Uterus (tissue), 4 donors: ENCODE data around the gene ZNF839. TPM values are rescaled to one million over a fixed set of nuclear protein-coding genes. Genes with fewer than 3 reads are reported as not detected.

ENCODE experiments used
- DNase-seq, 2 donors: peaks; one replicate each; pipeline ENCODE4 v3.0.0-alpha.2; 2019 to 2020
- H3K27ac ChIP-seq, 2 donors: fragments of 200-600 bp; sonication (generic); 1 replicate in 1 of 2; 2 replicates in 1 of 2; pipeline ENCODE4 v1.5.1; 2016 to 2018
- H3K27me3 ChIP-seq, 2 donors: fragments of 200-600 bp; sonication (generic); one replicate each; pipeline ENCODE4 v1.5.1; 2018 to 2019; ENCODE audit warnings: control low read depth in 1 of 2
- H3K36me3 ChIP-seq, 2 donors: fragments of 200-600 bp; sonication (generic); one replicate each; pipeline ENCODE4 v1.5.1; 2019; ENCODE audit warnings: control low read depth in 1 of 2
- H3K4me1 ChIP-seq, 2 donors: fragments of 200-600 bp; sonication (generic); one replicate each; pipeline ENCODE4 v1.5.1; 2018 to 2019; ENCODE audit warnings: control low read depth in 1 of 2
- H3K4me3 ChIP-seq, 2 donors: fragments of 200-600 bp; sonication (generic); 1 replicate in 1 of 2; 2 replicates in 1 of 2; pipeline ENCODE4 v1.5.1; 2018 to 2019; ENCODE audit warnings: mild to moderate bottlenecking in 1 of 2
- H3K9me3 ChIP-seq, 2 donors: fragments of 200-600 bp; sonication (generic); one replicate each; pipeline ENCODE4 v1.5.1; 2019; ENCODE audit warnings: control low read depth in 1 of 2
- CTCF ChIP-seq, 4 experiments: fragments of 200-600 bp in 2 of 4; fragments of 450-650 bp in 2 of 4; sonication (generic) in 2 of 4; IDR thresholded peaks; one replicate each; pipeline ENCODE4 v1.5.1; 2016 to 2019; ENCODE audit warnings: antibody characterized with exemption in 4 of 4, mild to moderate bottlenecking in 2 of 4, moderate library complexity in 1 of 4
- POLR2A ChIP-seq, 2 donors: fragments of 450-650 bp; IDR thresholded peaks; one replicate each; pipeline ENCODE4 v1.6.1; 2016; ENCODE audit warnings: antibody characterized with exemption in 2 of 2, mild to moderate bottlenecking in 1 of 2, moderate library complexity in 1 of 2
- intact Hi-C: fragments of 100-400 bp; cut with DNase I; formaldehyde crosslinking; loops from one replicate; pipeline ENCODE4 v1.15.1; 2023; ENCODE audit warnings: low total_unique reads
- total RNA-seq, 4 donors: library from RNA; depleted of rRNA in 3 of 4; stranded (reverse); fragments of >200 nt in 3 of 4; gene quantifications; one replicate each; pipeline versions ENCODE4 v1.1.0 to v1.2.4, GENCODE V29; 2014 to 2023
- donor health status: DM: yes; HTN: yes; CAD: no.

Gene ZNF839
- total RNA-seq, 4 donors from 2014 or later, result 0.29 to 12.8 (median 6.4) TPM

GRCh38 chr14:102315121-102315520 is 4.4 kb upstream of the ZNF839 start:
- Histone ChIP-seq H3K4me3 (no peak overlapping the region), H3K36me3 (no peaks in the 10 kb centered on the region), H3K4me1 (peaks cover 0 to 4% of the 10 kb centered on the region in 2 donors), H3K9me3 (no peaks in the 10 kb centered on the region), H3K27me3 (no peaks in the 10 kb centered on the region), H3K27ac (no peak overlapping the region)
- TF ChIP-seq CTCF (IDR thresholded peaks at IDR 0.05) (no peak), POLR2A (IDR thresholded peaks at IDR 0.05) (no peak)
- intact Hi-C loops, result loop anchor here (10.0 kb wide), 1 partner anchor 80 kb away; no protein-coding TSS in a partner anchor
- DNase-seq, result no peak

- peaks cover 0 to 4% of the 10 kb centered on the region in 2 donors for H3K4me1 ChIP-seq
- H3K27ac ChIP-seq, result peak overlapping the region; percentile 96 to 98
- peak; percentile 39 to 71 for DNase-seq
These were observed 3.2 kb upstream of the ZNF839 start for GRCh38 chr14:102316338-102316742.

GRCh38 chr14:102316743-102317563 is 2.6 kb upstream of the ZNF839 start:
- Histone ChIP-seq H3K4me3 (peak overlapping the region; percentile 28 to 35), H3K36me3 (no peaks in the 10 kb centered on the region), H3K4me1 (peaks cover 0 to 4% of the 10 kb centered on the region in 2 donors), H3K27ac (peak overlapping the region; percentile 96 to 98), H3K9me3 (no peaks in the 10 kb centered on the region), H3K27me3 (no peaks in the 10 kb centered on the region)
- DNase-seq, result peak; percentile 88 to 92
- intact Hi-C loops, result loop anchor here (10.0 kb wide), 1 partner anchor 82 kb away; no protein-coding TSS in a partner anchor
- TF ChIP-seq POLR2A (IDR thresholded peaks at IDR 0.05) (peak in 1 of 2 donors; percentile 5), CTCF (IDR thresholded peaks at IDR 0.05) (peak; percentile 83 to 95 (median 92))

More at GRCh38 chr14:102316338-102316742, 3.2 kb upstream of the ZNF839 start:
- intact Hi-C loops, result loop anchor here (10.0 kb wide), 1 partner anchor 82 kb away; no protein-coding TSS in a partner anchor
- H3K36me3 ChIP-seq, result no peaks in the 10 kb centered on the region
- no peaks in the 10 kb centered on the region for H3K9me3 ChIP-seq
- peak overlapping the region; percentile 28 to 35 for H3K4me3 ChIP-seq
- H3K27me3 ChIP-seq, result no peaks in the 10 kb centered on the region
- TF ChIP-seq CTCF (IDR thresholded peaks at IDR 0.05), result no peak
- TF ChIP-seq POLR2A (IDR thresholded peaks at IDR 0.05), result no peak

- peak overlapping the region; percentile 28 to 35 for H3K4me3 ChIP-seq
- H3K27ac ChIP-seq, result peak overlapping the region; percentile 96 to 98
- TF ChIP-seq CTCF (IDR thresholded peaks at IDR 0.05), result no peak
- no peak for TF ChIP-seq POLR2A (IDR thresholded peaks at IDR 0.05)
- no peaks in the 10 kb centered on the region for H3K9me3 ChIP-seq
- DNase-seq, result no peak
- no peaks in the 10 kb centered on the region for H3K36me3 ChIP-seq
- intact Hi-C loops, result loop anchor here (10.0 kb wide), 1 partner anchor 83 kb away; no protein-coding TSS in a partner anchor
- H3K4me1 ChIP-seq, result peaks cover 0 to 4% of the 10 kb centered on the region in 2 donors
- H3K27me3 ChIP-seq, result no peaks in the 10 kb centered on the region
These were observed 1.8 kb upstream of the ZNF839 start for GRCh38 chr14:102317564-102318248.
